Activated T-cell treated with anti-CD3 and anti-CD28 coated beads, Interleukin-2, amount 50 U/mL, for 4 hours (primary cell): ENCODE measurements around the gene SELENOK. TPM values are rescaled to one million over a fixed set of nuclear protein-coding genes. Genes with fewer than 3 reads are reported as not detected.
A peak's percentile ranks its signal among the peaks of the same experiment; 100 is the strongest.

Experiments used
- ATAC-seq, 2 donors: fragments of 200-7000 bp; cut with Tn5 transposase; one replicate each; pipeline ENCODE4 v1.10.0; 2021
- DNase-seq: peaks from one replicate; pipeline ENCODE4 v3.0.0-alpha.2; 2020
- H3K27me3 Mint-ChIP-seq: one replicate; pipeline ENCODE4 v1.8.0; 2021; ENCODE audit warnings: low read depth, mixed read lengths
- H3K36me3 Mint-ChIP-seq: one replicate; pipeline ENCODE4 v1.8.0; 2022; ENCODE audit warnings: mixed read lengths; ENCODE audit not compliant: insufficient read depth
- H3K4me1 Mint-ChIP-seq: one replicate; pipeline ENCODE4 v1.8.0; 2021; ENCODE audit warnings: low read depth, mixed read lengths
- H3K4me3 Mint-ChIP-seq: one replicate; pipeline ENCODE4 v1.8.0; 2021; ENCODE audit warnings: mild to moderate bottlenecking, moderate library complexity, mixed read lengths
- H3K9me3 Mint-ChIP-seq: one replicate; pipeline ENCODE4 v1.8.0; 2021; ENCODE audit warnings: mixed read lengths
- total RNA-seq, 3 donors: library from RNA; stranded (reverse); gene quantifications; one replicate each; pipeline ENCODE4 v1.2.1, GENCODE V29; 2021

SELENOK gene
- total RNA-seq, 3 donors from 2014 or later: 65.0 to 81.9 (median 68.6) TPM

DNA sequence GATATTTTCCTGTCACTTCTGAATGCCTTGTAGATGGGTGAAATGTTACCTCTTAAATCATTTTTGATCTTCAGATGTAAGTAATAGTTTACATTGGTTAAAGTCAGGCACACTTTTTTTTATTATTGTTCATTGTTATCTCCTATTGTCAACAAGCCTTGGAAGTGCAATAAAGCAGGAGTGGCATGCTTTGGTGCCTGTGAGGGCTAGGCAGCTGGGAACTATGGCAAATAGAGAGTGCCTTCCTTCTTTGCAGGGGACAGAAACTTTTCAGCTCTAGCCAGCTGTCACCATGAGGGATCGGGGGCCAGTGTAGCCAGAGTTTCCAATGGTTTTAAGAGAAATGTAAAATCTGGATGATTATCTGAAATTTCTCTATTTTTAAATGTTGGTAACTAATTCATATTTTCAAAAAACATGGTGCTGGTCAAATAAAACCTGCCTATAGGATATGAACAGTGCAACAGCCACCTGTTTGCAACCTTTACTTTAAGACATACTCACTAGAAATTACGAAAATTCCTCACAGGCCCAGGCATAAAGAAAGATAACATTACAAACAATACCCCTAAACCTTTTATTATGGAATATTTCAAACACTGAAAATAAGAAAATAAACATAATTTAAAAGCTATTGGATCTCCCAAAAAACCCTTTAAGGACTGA lies 9.1 kb upstream of the SELENOK start:
- H3K27me3 Mint-ChIP-seq: peaks cover 27% of the 10 kb centered on the region
- no peaks in the 10 kb centered on the region for H3K36me3 Mint-ChIP-seq
- ATAC-seq (no peak), DNase-seq (no peak)
- peaks cover 3% of the 10 kb centered on the region for H3K9me3 Mint-ChIP-seq
- no peak overlapping the region for H3K4me3 Mint-ChIP-seq
- no peaks in the 10 kb centered on the region for H3K4me1 Mint-ChIP-seq

DNA sequence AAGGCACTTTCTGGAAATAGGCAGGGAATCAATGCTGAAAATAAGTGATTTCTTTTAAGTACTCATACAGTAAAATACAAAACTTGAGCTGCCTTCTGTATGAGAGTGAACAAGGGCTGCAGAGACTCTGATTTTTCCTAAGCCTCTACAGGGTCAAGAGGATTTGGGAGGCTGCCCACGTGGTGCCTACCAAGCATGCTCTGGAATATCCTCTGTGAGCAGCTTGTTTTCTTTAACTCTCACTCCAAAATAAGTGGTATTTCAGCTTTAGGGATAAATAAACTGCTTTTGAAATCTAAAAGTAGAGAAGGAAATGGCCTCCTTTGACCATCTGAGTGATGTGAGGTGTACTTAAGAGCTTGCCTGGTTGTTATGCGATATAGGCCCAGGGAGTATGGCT lies 8.1 kb upstream of the SELENOK start:
- ATAC-seq (no peak), DNase-seq (no peak)
- Mint-ChIP-seq H3K36me3 (no peaks in the 10 kb centered on the region), H3K4me1 (no peaks in the 10 kb centered on the region), H3K9me3 (peaks cover 1% of the 10 kb centered on the region), H3K27me3 (peaks cover 23% of the 10 kb centered on the region), H3K4me3 (no peak overlapping the region)

DNA sequence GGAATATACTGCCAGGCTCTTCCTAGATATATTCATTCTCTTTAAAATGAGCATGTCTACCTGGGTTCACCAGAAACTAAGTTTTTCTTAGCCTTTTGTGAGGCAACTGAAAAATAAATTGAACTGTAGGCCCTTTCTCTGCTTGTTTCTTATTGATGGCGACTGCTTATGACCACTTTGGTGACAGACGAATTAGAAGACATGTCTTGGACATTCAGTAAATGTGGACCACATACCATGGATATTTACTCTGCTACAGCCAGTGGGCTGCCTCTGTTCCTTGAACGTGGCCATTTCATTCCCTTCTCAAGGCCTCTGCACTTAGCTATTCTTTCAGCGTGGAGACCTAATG lies 603 bp upstream of the SELENOK start:
- H3K4me1 Mint-ChIP-seq: peaks cover 49% of the 10 kb centered on the region
- DNase-seq: no peak
- peaks cover 18% of the 10 kb centered on the region for H3K36me3 Mint-ChIP-seq
- H3K9me3 Mint-ChIP-seq: peaks cover 5% of the 10 kb centered on the region
- peak overlapping the region; percentile 91 for H3K4me3 Mint-ChIP-seq
- no peak for ATAC-seq
- H3K27me3 Mint-ChIP-seq: peaks cover 8% of the 10 kb centered on the region

DNA sequence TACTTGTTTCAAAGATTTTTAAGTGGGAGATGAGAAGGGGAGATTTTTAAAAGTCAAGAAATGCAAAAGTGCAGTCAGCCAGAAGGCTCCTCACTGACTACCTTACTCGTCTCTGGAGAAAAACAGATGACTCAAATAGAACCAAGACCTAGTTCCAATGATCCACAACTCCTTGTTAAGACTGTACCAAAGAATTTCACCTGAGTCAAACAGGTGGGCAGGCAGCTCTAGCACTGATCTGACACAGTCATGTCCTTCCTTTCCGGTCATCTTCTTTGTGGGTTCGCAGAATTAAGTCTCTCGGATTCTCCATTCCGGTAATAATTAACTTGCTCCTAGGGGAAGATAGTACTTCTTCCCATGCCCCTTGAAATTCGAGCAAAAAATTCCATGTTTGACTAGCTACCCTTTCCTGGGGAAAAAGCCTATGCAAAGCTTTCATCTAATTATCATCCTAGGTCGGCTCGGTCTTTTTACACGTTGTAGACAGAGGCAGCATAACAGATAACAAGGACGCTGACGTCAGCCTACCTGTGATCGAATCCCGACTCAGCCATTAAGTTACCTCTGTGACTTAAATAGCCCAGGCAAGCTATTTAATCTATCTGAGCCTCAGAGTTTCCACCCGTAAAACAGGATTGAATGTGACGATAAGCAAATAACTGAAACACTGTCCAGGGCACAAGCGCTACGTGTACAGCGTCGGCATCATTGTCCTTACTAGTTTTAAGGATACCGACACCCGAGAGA lies 758 bp downstream of the SELENOK start:
- ATAC-seq: peak; percentile 38 to 51
- H3K9me3 Mint-ChIP-seq: peaks cover 5% of the 10 kb centered on the region
- no peaks in the 10 kb centered on the region for H3K27me3 Mint-ChIP-seq
- peaks cover 56% of the 10 kb centered on the region for H3K4me1 Mint-ChIP-seq
- peaks cover 22% of the 10 kb centered on the region for H3K36me3 Mint-ChIP-seq
- DNase-seq: peak; percentile 47
- peak overlapping the region; percentile 91 for H3K4me3 Mint-ChIP-seq

DNA sequence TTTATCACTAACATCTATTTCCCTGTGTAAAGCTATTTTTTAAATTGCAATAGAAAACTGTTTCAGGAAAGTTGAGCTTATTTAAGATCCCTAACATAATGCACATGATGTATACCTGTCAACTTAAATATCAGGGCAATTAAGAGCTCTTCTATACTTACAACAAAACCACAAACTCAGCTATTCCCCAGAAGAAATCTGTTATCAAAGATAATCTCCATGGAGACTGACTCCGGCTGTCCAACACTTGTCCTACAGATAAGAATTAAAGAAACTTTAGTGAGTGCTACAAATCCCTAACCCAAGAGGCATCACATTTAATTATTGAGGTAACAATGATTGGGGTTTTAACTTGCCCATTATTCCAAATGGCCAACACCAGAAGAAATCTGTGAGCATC lies 3.4 kb downstream of the SELENOK start:
- Mint-ChIP-seq H3K9me3 (peaks cover 5% of the 10 kb centered on the region), H3K4me3 (no peak overlapping the region), H3K36me3 (peaks cover 27% of the 10 kb centered on the region), H3K4me1 (peaks cover 53% of the 10 kb centered on the region), H3K27me3 (no peaks in the 10 kb centered on the region)
- ATAC-seq (no peak), DNase-seq (no peak)

DNA sequence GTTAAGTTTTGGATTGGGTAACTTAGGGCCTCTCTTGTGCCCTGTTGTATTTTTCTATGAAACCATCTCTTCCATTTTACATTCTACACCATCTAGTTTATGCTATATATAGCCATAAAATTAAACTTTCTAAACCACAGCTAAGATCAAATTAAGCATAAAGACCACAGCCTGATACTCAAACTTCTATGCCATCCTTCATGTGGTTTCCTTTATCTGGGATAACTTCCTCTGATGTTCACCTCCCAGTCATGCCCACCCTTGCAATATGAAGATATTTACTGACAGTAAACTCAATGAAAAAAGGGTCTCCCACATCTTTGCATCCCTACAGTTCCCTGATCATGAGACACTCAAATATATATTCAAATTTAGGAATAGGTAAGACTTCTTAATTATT lies 4.2 kb downstream of the SELENOK start:
- H3K27me3 Mint-ChIP-seq: no peaks in the 10 kb centered on the region
- DNase-seq (no peak), ATAC-seq (no peak)
- peaks cover 53% of the 10 kb centered on the region for H3K4me1 Mint-ChIP-seq
- H3K36me3 Mint-ChIP-seq: peaks cover 30% of the 10 kb centered on the region
- peaks cover 3% of the 10 kb centered on the region for H3K9me3 Mint-ChIP-seq
- no peak overlapping the region for H3K4me3 Mint-ChIP-seq

DNA sequence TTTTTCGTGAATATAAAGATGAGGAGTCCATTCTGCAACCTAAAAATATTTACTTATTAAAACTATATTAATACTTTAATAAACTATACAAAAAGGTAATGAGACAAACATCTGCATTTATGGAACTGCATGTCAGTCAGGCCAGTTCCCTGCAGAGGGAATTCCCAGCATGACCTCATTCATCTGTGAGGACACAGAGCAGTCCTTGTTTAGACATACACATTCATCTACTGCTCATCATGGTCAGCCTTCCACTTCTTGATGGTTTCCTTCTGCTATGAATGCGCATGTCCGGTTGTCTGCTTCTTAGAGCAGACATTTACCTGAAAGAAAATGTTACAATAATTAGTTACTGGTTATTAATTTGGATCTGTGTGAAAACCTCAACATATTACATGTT lies 6.4 kb downstream of the SELENOK start:
- ATAC-seq: no peak
- Mint-ChIP-seq H3K9me3 (no peaks in the 10 kb centered on the region), H3K4me3 (no peak overlapping the region), H3K27me3 (no peaks in the 10 kb centered on the region), H3K36me3 (peaks cover 29% of the 10 kb centered on the region), H3K4me1 (peaks cover 55% of the 10 kb centered on the region)
- no peak for DNase-seq

DNA sequence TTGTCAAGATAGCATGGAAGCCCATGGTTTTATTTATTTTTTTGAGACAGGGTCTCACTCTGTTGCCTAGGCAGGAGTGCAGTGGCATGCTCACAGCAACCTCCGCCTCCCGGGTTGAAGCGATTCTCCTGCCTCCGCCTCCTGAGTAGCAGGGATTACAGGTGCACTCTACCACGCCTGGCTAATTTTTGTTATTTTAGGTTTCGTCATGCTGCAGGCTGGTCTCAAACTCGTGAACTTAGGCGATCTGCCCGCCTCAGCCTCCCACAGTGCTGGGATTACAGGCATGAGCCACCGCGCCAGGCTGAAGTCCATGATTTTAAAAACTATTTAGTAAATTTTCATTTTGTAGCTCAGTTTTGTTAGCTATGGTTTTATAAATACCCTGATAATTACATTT lies 7.0 kb downstream of the SELENOK start:
- no peak for ATAC-seq
- H3K9me3 Mint-ChIP-seq: no peaks in the 10 kb centered on the region
- DNase-seq: no peak
- H3K27me3 Mint-ChIP-seq: no peaks in the 10 kb centered on the region
- H3K4me1 Mint-ChIP-seq: peaks cover 54% of the 10 kb centered on the region
- no peak overlapping the region for H3K4me3 Mint-ChIP-seq
- H3K36me3 Mint-ChIP-seq: peaks cover 29% of the 10 kb centered on the region

DNA sequence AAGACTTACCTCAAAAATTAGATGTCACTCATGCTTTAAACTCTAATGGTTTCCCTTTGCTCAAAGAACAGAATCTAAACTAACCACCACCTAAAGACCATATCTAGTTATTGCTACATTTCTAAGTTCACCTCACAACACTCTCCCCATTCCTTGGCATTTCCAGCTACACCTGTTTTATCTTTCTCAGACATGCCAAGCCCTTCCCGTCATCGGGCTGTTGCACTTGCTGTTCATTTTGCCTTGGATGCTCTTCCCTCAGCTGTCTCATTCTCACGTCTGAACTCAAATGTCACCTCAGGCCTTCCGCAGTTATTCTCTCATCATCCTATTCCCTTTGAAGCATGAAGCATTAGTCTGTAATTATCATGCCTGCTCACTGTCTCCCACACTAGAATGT lies 8.7 kb downstream of the SELENOK start:
- no peaks in the 10 kb centered on the region for H3K27me3 Mint-ChIP-seq
- DNase-seq (no peak), ATAC-seq (no peak)
- no peaks in the 10 kb centered on the region for H3K9me3 Mint-ChIP-seq
- H3K4me1 Mint-ChIP-seq: peaks cover 43% of the 10 kb centered on the region
- H3K4me3 Mint-ChIP-seq: peak overlapping the region; percentile 94
- peaks cover 25% of the 10 kb centered on the region for H3K36me3 Mint-ChIP-seq

DNA sequence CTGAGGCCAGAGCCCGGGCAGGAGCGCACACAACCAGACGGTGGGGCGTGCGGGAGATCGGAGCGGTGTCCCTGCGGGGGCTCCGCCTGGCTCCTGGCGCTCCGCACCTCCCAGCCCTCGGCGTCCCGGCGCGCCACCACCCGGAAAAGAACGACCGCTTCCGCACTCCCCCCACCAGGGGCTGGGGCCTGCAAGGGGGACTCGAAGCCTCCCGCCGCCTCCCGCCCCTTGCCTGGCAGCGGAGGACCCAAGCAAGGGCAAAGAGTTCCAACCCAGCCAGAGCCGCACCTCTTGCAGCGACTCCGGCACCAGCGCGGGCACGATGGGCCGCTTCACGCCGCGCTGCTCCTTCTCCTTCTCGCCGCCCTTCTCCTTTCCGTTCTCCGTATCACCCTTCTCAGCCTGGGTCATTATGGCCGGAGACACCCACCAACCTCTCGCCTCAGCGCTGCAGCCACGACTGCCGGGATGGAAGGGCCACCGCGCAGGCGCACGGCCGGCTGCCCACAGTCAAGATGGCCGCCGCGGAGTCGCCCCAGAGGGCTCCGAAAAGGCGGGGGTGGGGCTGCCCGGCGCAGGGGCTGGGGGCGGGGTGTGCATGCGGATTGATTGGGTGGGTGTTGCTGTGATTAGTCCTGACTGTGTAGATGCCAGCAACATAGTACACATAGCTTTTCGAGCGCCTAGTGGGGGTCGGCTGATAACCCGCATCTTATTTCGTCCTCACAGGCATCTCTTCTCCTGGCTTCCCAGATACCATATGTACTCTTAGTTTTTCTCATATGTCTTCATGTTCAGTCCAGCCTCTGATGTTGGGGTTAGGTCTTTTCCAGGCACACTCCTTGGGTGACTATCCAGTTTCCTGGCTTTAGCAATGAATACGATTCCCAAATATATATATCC lies 9.7 kb downstream of the SELENOK start, which contains the start of gene ACTR8:
Gene ACTR8 (minus strand): TSS at position 462 of the 903 bp plus-strand sequence. CDS start 51 bp downstream, at position 411.
- Mint-ChIP-seq H3K36me3 (peaks cover 28% of the 10 kb centered on the region), H3K27me3 (no peaks in the 10 kb centered on the region), H3K4me1 (peaks cover 33% of the 10 kb centered on the region), H3K9me3 (no peaks in the 10 kb centered on the region), H3K4me3 (peak within 1 kb of the TSS; percentile 94)
- ATAC-seq: peak; percentile 93 to 94
- DNase-seq: peak; percentile 84

DNA sequence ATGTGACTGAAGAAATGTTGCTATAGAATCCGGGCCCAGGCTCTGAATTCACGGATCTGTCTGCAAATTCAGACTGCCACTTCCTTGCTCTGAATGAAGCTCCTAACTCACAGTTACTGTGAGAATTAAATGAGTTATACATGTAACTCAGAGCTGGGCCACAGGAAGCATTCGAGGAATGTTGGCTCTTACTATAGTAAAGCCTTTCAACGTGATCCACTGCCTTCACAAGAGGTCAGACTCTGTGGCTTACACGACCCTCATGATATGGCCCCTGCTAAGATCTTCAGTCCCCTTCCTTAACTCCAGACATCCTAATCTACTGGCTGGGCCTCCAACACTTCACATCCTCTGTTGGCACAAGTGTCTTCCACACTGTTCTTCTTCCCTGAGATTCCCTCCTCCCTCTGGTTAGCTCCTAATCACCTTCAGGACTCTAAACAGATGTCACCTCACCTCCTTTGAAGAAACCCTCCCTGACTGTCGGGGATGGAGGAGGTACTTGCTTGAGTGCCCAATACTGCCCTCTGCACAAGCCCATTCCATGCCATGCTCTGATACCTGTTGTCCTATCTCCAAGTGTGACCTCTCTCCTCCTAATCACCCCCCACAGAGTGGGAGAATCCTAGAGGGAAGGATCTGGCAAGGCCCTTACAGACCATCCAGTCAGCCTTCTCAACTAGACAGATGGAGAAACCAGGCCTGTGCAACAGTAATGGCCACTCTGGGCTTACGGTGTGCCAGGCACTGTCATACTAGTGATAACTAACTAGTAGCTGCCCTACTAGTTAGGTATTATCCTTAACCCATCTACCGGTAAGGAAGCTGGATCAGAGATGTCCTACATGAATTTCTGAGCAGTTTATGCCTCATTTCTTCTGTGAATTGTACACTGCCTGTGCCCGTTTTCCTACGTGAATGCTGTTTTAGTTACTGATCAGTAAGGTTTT lies 11.0 kb downstream of the SELENOK start:
- no peaks in the 10 kb centered on the region for H3K27me3 Mint-ChIP-seq
- H3K36me3 Mint-ChIP-seq: peaks cover 32% of the 10 kb centered on the region
- DNase-seq (no peak), ATAC-seq (no peak)
- H3K4me1 Mint-ChIP-seq: peaks cover 29% of the 10 kb centered on the region
- H3K9me3 Mint-ChIP-seq: no peaks in the 10 kb centered on the region
- peak overlapping the region; percentile 94 for H3K4me3 Mint-ChIP-seq

DNA sequence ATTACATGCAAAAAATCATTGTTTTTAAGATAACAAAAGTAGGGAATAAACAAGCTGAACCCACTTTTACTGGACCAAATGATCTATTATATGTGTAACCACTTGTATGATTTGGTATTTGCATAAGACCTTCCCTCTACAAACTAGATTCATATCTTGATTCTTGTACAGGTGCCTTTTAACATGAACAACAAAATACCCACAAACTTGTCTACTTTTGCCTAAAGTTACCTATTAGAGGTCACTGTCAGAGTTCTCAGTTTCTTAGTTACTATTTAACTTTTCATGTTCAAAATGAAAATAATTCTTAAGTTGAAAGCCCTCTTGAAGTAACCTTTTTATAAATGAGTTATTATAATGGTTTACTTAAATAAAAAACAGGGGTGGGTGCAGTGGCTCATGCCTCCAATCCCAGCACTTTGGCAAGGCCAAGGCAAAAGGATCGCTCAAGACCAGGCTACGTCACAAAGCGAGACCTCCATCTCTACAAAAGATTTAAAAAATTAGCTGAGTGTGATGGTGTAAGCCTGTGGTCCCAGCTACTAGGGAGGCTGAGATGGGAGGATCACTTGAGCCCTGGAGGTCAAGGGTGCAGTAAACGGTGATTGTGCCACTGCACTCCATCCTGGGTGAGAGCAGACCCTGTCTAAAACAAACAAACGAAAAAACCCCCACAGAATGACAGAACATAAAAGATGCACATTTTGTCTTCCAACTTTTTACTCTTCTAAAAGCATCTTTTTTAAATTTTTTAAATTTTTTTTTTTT lies 25.7 kb downstream of the SELENOK start:
- Mint-ChIP-seq H3K4me1 (peaks cover 2% of the 10 kb centered on the region), H3K4me3 (no peak overlapping the region), H3K27me3 (no peaks in the 10 kb centered on the region), H3K36me3 (peaks cover 45% of the 10 kb centered on the region), H3K9me3 (no peaks in the 10 kb centered on the region)
- DNase-seq (no peak), ATAC-seq (no peak)

DNA sequence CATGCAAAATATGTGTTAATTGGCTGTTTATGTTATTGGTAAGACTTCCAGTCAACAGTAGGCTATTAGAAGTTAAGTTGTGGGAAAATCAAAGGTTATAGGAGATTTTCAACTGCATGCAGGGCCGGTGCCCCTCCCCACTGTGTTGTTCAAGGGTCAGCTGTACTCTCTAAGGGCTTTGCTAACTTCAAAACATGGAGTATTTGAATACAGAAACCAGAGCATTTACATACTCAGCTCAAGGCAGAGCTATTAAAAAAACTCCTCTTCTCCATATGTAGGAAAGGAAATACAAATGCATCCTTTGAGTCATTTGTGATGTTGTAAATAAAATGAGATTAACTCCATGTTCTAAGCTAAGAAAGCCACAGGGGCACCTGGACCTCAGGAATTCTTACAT lies 28.5 kb downstream of the SELENOK start:
- peaks cover 33% of the 10 kb centered on the region for H3K36me3 Mint-ChIP-seq
- no peaks in the 10 kb centered on the region for H3K9me3 Mint-ChIP-seq
- H3K27me3 Mint-ChIP-seq: no peaks in the 10 kb centered on the region
- no peak overlapping the region for H3K4me3 Mint-ChIP-seq
- ATAC-seq: no peak
- no peak for DNase-seq
- peaks cover 2% of the 10 kb centered on the region for H3K4me1 Mint-ChIP-seq
